GM23248 (cell line): Measurements from ENCODE around the gene IFFO2.

Source experiments
- EZH2 ChIP-seq: fragments of 200-600 bp; sonication (generic); IDR thresholded peaks from 2 replicates; pipeline ENCODE4 v1.6.1; 2018; ENCODE audit warnings: antibody characterized with exemption, mild to moderate bottlenecking; ENCODE audit not compliant: insufficient read depth, poor library complexity, severe bottlenecking
- EZH2phosphoT487 ChIP-seq: fragments of 200-600 bp; sonication (generic); IDR thresholded peaks from 2 replicates; pipeline ENCODE4 v1.6.1; 2018; ENCODE audit warnings: antibody characterized with exemption, moderate library complexity, mild to moderate bottlenecking, low read depth; ENCODE audit not compliant: insufficient read depth

DNA sequence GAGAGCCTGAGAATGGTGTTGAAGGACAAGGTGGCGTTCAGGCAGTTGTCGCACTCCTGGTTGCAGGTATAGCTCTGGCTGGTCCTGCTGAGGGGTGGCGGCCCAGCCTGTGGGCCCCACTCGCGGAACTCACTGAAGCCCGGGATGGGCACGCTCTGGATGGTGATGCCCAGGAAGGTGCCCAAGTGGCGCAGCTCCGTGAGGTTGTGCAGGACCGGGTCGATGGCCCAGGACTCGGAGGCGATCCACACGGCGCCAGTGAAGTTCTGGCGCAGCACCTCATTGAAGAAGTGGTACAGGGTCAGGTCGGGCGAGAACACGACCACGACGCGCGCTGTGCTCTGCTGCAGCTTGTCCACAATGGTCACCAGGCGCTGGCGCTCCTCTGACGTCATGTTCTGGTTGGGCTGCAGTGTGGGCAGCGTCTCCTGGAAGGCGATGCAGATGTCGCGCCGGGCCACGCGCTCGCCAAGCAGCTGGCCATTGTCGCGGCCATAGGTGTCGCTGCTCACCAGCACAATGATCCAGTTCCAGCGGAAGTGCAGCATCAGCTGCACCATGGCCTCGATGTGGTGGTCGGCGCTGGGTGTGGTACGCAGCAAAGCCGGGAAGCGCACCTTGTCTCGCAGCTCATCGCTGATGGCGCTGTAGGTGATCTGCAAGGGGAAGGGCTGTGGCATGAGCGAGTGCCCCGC lies 102.0 kb downstream of the IFFO2 start:
- no peak for TF ChIP-seq EZH2
- no peak for TF ChIP-seq EZH2phosphoT487
